NCI-H2029 (cell line): ENCODE results near the gene CLIP2.
"Not testable (repeated sequence)": the region's sequence is repeated elsewhere in the genome, so short reads cannot be mapped to it uniquely, and the experiment has no call there.

Experiments used
- DNase-seq: peaks from one replicate; lab custom pipeline; 2025; lab: John Stamatoyannopoulos, UW

CLIP2 gene

DNA sequence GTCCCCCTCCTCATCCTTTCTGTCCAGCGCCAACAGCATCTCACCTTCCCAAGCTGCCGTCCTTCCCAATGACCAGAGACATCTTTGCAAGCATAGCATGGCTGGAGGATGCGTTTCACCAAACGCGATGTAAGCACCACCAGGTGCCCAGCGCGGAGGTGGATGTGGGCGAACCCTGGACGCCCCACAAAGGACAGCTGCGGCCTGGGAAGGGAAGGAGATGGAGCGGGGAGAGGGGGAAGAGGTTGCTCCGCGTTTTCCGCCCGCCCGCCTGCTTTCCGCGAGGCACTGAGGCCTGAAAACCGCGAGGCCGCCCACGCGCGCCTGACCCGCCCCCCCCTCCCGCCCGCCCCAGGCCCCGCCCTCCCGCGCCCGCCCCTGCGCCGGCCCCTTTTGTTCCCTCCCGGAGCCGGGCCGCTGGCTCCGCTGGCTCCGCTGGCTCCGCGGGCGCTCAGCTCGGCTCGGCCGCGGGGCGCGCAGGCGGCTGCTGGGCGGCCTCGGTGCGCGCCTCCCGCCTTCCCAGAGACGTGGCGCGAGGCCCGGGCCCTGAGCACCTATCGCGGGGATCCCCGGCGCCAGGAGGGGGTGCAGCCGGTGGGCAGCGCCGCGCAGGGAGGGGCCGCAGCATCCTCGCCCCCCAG, at the start of gene CLIP2:
TSS of gene CLIP2 (plus strand) at position 390 of the 641 bp plus-strand sequence. CDS start 28,140 bp downstream, outside the sequence.
- peak; percentile 75 for DNase-seq

DNA sequence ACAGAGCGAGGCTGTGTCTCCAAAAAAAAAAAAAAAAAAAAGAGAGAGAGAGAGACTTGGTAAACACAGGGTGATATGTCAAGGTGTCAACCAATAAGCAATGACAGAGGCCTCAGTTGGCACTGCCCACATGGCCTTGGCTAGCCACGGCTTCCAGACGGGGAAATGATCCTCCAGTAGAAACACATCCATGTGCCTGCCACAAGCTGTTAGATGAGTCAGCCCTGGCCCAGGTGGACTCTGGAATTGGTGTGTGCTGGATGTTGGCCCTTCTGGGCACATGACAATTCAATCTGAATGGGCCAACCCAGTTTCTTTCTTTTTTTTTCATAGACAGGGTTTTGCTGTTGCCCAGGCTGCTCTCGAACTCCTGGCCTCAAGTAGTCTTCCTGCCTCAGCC, 48.7 kb upstream of the CLIP2 start:
- no peak for DNase-seq

DNA sequence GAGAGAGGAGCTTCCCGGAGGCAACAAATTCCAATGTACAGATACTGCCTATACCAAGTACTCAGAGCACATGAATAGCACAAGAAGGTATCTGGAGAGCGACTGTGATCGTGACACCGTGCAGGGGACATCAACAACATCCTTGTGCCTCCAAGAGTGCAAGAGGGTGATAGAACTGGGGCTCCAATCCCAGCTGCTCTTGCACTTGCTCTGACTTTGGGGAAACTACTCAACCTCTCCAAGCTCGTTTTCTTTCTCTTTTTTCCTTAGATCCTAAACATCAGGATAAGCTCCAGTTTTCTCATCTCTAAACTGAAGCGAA, 47.1 kb upstream of the CLIP2 start:
- DNase-seq: no peak

DNA sequence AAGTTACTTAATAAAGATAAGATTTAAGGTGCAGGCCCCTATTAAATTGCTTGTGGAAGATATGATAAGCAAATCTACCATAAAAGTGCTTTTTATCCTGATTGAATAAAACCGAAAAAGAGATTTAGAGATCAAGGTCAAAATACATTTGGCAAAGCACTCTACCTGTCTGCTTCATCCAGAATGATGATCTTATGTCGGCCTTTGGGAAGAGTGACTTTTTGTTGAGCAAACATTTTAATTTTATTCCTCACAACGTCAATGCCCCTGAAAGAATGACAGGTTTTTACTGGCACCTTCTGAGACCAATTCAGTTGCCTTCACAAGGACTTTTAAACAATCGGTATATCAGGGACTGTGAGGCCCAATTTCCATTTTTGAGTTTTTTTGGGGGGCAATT, 42.7 kb upstream of the CLIP2 start:
- no peak for DNase-seq

DNA sequence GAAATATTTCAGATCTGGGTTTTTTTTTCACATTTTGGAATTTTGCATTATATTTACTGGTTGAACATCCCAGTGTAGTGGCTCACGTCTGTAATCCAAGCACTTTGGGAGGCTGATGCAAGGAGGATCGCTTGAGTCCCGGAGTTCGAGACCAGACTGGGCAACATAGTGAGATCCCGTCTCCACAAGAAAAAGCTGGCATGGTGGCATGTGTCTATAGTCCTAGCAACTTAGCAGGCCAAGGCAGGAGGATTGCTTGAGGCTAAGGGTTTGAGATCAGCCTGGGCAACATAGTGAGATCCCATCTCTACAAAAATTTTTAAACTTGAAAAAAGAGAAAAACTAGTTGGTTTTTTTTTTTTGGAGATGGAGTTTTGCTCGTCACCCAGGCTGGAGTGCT, 41.1 kb upstream of the CLIP2 start:
- DNase-seq: no peak

DNA sequence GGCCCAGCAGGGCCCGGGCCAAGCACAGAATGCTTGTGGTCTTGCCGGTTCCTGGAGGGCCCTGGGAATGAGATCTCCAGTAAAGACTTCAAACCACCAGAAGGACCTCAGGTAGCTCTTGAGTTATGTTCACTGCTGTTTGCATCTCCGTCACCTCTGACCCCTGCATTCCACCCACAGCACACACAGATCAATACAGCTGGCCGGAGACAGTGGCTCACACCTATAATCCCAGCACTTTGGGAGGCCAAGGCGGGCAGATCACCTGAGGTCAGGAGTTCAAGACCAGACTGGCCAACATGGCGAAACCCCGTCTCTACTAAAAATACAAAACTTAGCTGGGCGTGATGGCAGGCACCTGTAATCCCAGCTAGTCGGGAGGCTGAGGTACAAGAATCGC, 40.1 kb upstream of the CLIP2 start:
- not testable (repeated sequence) for DNase-seq

DNA sequence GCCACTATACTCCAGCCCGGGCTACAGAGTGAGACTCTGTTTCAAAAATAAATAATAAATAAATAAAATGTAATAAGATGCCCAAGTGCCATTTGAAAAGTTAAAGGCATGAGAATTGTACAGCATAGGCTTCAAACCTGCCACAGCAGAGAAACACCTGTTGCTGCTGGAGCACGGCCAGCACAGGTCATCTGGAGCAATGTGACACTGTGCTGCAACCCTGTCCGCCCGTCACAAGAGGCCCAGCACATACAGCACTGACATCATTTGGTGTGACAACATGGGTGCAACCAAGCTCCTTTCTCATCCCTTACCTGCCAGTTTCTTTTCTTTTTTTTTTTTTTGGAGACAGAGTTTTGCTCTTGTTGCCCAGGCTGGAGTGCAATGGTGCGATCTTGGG, 36.3 kb upstream of the CLIP2 start:
- DNase-seq: peak; percentile 91

DNA sequence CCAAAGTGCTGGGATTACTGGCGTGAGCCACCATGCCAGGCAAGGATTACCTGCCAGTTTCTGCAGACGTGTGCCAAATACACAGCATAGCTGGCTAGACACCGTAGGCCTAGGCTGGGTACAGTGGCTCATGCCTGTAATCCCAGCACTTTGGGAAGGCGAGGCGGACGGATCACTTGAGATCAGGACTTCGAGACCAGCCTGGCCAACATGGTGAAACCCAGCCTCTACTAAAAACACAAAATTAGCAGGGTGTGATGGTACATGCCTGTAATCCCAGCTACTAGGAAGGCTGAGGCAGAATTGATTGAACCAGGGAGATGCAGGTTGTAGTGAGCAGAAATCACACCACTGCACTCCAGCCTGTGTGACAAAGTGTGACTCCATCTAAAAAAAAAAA, 35.9 kb upstream of the CLIP2 start:
- no peak for DNase-seq

DNA sequence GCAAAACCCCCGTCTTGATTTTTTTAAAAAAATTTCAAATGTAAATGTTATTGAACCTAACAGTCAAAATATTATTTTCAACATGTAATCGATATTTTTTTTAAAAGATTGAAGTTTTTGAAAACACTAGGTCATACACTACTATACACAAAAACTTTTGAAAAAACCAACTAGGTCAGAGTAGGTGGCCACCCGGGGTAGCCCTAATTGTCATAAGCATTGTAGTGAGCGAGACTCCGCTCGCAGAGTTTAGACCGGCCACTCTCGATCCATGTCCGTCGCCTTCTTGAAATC, 35.4 kb upstream of the CLIP2 start:
- DNase-seq: no peak

DNA sequence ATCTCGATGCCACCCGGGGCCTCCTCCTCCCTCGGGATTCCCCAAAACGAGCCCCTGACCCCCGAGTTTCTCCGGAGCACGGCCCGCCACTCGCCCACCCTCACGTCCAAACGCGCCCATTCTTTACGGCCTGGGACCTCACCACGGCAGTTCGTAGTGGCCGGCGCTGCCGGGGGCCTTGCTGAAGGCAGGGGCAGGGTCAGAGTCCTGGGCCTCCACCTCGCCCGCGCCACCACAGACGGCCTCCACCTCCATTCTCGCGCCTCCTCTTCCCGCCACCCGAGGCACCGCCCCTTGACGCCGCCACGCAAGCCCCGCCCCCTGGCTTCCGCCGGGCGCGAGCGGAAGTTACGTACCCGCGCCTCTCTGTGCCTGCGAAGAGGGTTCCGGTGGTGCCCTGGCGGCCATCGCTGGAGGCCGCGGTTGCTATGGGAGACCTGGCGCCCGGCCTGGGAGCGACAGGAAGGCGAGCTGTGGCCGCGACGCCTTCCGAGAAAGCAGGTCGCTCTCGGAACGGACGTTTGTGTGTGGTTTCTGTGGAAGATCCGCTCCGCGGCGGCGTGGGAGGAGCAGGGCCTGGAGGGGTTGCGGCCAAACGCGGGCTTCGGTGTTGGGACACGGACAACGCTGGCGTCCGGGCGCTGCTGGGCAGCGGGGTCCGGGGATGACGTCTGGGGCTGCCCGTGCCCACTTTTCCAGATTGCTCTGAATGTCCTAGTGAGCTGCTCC, 34.9 kb upstream of the CLIP2 start, which contains the start of gene RFC2:
TSS of gene RFC2 (minus strand) at position 271 of the 729 bp plus-strand sequence. CDS start at position 255, 16 bp downstream.
- peak; percentile 97 for DNase-seq

DNA sequence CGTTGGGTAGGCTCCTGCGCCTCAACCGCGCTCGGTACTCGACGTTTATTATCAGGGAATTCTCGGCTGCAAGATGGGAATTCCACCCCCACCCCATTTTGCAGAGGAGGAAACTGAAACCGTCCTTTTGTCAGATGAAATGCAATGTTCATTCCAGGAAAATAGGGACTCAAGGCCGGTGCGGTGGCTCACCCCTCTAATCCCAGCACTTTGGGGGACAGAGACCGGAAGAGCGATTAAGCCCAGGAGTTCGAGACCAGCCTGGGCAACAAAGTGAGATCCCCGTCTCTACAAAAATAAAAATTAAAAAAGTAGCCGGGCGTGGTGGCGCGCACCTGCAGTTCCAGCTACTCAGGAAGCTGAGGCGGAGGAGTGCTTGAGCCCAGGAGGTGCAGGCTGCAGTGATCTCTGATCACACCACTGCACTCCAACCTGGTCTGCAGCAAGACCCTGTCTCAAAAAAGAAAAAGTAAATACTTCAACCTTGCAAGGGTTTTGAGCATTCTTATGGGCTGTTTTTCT, 34.3 kb upstream of the CLIP2 start:
- DNase-seq: peak; percentile 15

DNA sequence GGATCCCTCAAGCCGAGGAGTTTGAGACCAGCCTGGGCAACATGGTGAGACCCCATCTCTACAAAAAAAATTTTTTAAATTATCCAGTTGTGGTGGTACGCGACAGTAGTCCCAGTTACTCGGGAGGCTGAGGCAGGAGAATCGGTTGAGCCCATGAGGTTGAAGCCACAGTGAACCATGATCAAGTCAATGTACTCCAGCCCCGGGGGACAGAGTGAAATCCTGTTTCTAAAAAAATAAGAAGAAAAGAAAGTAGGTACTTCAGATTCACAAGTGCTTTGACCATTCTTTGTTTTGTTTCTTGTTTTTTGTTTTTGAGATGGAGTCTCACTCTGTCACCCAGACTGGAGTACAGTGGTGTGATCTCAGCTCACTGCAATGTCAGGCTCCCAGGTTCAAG, 33.7 kb upstream of the CLIP2 start:
- DNase-seq: not testable (repeated sequence)

DNA sequence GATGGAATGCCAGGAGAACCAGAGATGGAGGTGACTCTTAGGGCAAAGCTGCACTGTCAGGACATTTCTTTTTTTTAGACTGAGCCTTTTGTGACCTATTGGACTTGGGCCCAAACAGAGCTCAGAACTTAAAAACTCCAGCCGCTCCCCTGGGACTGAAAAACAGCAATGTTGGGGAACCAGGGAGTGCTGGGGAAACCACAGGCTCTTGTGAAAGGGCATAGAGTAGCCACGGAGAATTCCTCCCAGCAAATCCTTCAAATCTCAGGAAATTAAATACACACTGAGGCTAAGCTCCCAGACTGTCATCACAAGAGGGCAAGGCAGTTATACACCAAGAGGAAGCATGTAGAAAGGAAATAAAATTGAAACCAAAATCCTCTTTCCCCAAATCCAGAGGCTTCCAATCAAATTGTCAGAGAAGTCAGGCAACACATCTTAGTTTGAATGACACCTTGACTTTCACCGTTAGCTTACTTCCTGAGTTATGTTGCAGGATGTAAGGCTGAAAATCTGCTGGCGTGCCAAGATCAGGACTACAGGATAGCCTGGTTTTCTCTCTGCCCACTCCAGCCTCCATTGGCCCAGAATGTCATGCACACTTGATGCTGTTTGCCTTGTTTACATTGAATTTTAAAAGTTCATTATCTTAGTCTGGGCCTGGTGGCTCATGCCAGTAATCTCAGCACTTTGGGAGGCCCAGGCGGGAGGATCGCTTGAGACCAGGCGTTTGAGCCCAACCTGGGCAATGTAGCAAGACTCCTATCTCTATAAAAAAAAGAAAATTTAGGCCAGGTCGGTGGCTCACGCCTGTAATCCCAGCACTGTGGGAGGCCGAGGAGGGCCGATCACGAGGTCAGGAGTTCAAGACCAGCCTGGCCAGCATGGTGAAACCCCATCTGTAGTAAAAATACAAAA, 32.5 kb upstream of the CLIP2 start:
- no peak for DNase-seq

DNA sequence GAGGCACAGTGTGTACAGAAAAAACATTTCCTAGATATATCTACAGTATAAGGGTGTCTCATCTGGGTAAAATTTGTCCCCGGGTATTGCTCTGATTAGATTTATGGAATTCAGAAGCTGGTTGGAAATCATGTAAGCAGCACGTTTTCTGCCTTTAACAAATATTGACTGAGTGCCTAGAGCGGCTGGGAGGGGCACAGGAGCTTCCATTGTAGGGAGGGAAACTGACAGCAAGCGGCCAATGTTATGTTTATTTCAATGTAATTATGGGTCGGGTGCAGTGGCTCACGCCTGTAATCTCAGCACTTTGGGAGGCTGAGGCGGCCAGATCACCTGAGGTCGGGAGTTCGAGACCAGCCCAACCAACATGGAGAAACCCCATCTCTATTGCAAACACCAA, 30.6 kb upstream of the CLIP2 start:
- no peak for DNase-seq

DNA sequence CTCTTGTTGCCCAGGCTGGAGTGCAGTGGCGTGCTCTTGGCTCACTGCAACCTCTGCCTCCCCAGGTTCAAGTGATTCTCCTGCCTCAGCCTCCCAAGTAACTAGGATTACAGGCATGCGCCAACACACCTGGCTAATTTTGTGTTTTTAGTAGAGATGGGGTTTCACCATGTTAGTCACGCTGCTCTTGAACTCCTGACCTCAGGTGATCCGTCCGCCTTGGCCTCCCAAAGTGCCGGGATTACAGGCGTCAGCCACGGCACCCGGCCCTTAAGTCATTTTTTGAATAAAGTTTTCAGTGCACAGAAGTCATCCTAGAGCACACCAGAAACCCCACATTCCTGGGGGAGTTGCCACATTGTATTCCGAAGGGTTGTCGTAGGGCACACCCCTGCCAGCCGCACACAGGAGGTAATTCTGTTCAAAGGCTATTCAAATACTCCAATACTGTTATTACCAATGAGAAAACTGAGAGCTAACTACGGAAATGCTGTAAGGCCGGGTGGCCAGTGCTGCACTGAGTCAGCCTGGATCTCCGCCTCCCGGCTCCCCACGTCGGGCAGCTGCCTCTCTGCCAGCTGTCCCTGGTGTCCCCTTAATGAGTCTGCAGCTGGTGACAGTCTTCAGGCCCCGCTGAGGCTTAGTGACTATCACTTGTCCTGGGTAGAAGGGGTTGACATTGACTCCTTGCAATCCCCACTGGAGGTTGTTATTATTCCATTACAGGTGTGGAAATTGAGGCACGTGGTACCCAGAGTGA, 26.4 kb upstream of the CLIP2 start:
- no peak for DNase-seq

DNA sequence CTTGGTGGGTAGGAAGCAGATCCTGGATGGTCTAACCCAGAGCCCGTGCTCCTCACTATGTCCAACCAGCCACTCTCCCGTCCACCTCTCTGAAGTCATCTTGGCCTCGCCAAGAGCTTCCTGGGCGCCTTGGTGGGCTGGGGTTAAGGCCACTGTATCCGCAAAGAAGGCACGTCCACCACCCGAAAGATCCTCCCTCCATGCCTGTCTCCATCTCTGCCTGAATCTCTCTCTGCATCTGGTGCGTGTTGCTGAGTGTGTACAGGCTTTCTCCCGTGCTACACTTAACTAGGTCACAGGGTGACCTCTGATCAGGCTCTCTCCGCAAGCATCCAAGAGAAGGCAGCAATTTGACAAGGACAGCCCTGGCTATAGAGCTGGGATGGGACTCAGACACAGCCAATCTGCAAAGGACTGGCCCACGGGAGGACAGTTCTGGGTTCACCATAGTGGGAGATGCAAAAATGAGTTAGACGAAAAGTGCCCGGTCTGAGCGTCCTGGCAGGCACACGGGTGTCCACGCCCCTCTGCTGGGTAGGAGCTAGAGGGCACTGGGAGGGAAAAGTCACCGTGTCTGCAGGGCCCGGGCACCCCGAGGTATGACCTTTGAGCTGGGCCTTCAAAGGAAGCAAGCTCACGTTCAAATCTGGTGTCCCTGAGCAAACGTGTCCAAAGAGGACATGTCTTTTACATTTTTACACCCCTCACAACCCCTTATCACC, 25.6 kb upstream of the CLIP2 start:
- DNase-seq: no peak

DNA sequence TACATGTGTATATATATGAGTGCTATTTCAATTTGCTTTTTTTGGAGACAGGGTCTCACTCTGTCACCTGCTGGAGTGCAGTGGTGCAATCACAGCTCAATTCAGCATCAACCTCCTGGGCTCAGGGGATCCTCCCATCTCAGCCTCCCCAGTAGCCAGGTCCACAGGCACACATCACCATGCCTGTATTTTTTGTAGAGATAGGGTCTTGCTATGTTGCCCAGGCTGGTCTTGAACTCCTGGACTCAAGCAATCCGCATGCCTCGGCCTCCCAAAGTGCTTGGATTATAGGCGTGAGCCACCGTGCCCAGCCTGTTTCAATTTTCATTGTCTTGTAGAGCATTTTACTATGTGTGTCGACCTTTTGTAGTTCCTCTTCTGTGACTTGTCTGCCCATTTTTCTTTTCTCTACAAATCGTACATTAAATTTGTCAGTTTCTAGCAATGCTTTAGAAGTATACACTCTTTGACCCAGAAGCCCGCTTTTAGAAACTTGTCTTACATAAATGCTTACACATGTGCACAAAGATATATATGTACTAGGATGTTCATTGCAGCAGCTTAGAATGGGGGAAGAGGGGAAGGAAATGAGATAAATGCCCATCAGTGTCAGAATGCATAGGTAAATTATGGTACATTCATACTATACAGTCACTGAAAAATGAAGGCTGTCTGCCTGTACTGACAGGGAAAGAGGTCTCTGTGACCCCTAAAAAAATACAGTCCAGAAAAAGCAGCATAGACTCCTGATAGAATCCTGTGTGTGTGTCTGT, 22.8 kb upstream of the CLIP2 start:
- DNase-seq: no peak

DNA sequence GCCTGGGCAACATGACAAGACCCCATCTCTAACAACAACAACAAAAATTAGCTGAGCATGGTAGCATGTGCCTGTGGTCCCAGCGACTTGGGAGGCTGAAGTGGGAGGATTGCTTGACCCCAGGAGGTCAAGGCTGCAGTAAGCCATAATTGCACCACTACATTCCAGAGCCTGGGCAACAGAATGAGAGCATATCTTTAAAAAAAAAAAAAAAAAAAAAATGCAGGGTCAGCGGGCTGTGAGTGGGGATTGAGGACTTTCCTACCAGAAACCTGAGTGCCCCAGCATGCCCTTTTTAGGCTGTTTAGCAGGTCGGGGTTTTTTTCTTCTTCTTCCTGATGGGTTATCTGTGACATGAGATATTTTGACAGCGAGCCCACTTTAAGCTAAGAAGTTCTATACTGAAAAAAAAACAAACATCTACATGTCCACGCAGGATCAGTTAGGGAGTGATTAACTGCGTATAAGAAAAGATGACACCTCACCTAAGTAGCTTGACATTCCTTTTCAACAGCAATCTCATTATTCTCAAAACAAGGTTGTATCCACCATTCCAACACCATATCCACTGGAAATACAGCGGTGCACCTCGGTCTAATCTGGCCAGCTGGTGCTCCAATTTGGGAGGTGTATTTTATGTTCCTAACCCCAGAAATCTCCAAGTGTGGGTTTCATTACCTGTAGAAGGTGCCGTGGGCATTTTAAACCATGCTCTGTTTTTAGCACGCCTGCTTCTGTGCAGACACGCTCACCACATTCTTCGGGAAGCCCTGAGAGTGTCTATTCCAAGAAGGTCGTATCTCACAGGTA, 21.2 kb upstream of the CLIP2 start:
- no peak for DNase-seq

DNA sequence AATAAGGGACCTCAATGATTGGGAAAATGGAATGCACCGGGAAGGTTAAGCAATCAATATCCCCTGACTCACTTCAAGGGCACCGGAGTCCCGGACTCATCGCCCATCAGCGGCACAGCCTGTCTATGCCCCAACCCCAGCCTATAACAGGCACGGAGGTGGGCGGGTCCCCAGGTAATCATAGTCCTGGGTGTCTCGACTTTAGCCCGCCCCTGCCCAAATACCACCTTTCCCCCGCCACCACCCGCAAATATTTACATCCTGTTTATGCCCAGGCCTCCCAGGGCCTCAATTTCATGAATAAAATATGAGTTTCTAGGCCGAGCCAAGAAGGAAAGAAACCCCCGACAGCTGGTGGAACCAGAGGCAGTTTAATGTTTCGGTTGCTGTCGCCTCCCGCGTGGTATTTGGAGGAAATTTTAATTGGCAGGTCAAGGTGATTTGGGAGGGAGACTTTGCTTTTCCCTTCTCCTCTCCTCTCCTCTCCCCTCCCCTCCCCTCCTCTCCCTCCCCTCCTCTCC, 19.4 kb upstream of the CLIP2 start:
- peak; percentile 83 for DNase-seq
